IMR-90 (cell line): ENCODE data around the gene FGGY. TPM values are rescaled to one million over a fixed set of nuclear protein-coding genes. Genes with fewer than 3 reads are reported as not detected.

Source experiments
- ATAC-seq: fragments of 200-7000 bp; cut with Tn5 transposase; 2 replicates; pipeline ENCODE4 v1.9.1; 2020; ENCODE audit warnings: low read depth, mild to moderate bottlenecking, moderate library complexity
- BruUV-seq: library from RNA; stranded (reverse); fragments of 400-500 nt; replicated peaks from 2 replicates; lab custom pipeline; 2021; lab: Mats Ljungman, UMichigan
- CTCF ChIA-PET: fragments of 300-600 bp; formaldehyde crosslinking; extraction: SDS; loops from one replicate; lab custom pipeline; 2021; ENCODE audit warnings: antibody characterized with exemption; lab: Yijun Ruan, JAX
- POLR2A ChIA-PET: fragments of 300-600 bp; sonication (Branson Sonifier 250); formaldehyde crosslinking; loops from one replicate; lab custom pipeline; 2022; ENCODE audit warnings: antibody characterized with exemption; ENCODE audit not compliant: unreplicated experiment; lab: Charles Lee
- DNase-seq: peaks from one replicate; pipeline ENCODE4 v3.0.0; 2013
- H2AFZ ChIP-seq: replicated peaks from 2 replicates; pipeline ENCODE3; 2013; ENCODE audit warnings: low read length, mild to moderate bottlenecking; ENCODE audit not compliant: poor library complexity
- H2AK5ac ChIP-seq: 2 replicates; pipeline ENCODE4 v1.6.1; 2013; ENCODE audit warnings: low read depth, low read length, inconsistent platforms
- H2AK9ac ChIP-seq: replicated peaks from 2 replicates; pipeline ENCODE3; 2013; ENCODE audit warnings: mild to moderate bottlenecking, low read depth, low read length, moderate library complexity; ENCODE audit not compliant: poor library complexity
- H2BK120ac ChIP-seq: 2 replicates; pipeline ENCODE4 v1.6.1; 2013; ENCODE audit warnings: low read depth, low read length, inconsistent platforms
- H2BK15ac ChIP-seq: 3 replicates; pipeline ENCODE4 v1.6.1; 2013; ENCODE audit warnings: low read depth, low read length, inconsistent platforms
- H2BK20ac ChIP-seq: 2 replicates; pipeline ENCODE4 v1.6.1; 2013; ENCODE audit warnings: low read depth, mild to moderate bottlenecking, inconsistent platforms, low read length, moderate library complexity
- H2BK5ac ChIP-seq: 2 replicates; pipeline ENCODE4 v1.6.1; 2013; ENCODE audit warnings: mild to moderate bottlenecking, low read depth, low read length, inconsistent platforms; ENCODE audit not compliant: poor library complexity, severe bottlenecking
- H3K14ac ChIP-seq: replicated peaks from 2 replicates; pipeline ENCODE4 v1.6.1; 2013; ENCODE audit warnings: low read depth, low read length, inconsistent platforms
- H3K18ac ChIP-seq: 2 replicates; pipeline ENCODE4 v1.6.1; 2013; ENCODE audit warnings: low read depth, low read length, control low read depth
- H3K23ac ChIP-seq: 2 replicates; pipeline ENCODE4 v1.6.1; 2013; ENCODE audit warnings: low read depth, low read length, inconsistent platforms
- H3K27ac ChIP-seq: 2 replicates; pipeline ENCODE4 v1.5.1; 2013; ENCODE audit warnings: mild to moderate bottlenecking, control low read depth, low read length; ENCODE audit not compliant: insufficient read depth
- H3K27me3 ChIP-seq: 2 replicates; pipeline ENCODE4 v1.6.1; 2013; ENCODE audit warnings: low read length; ENCODE audit not compliant: control insufficient read depth, insufficient read depth
- H3K36me3 ChIP-seq: 2 replicates; pipeline ENCODE4 v1.6.1; 2013; ENCODE audit warnings: low read length, mixed read lengths; ENCODE audit not compliant: control insufficient read depth, insufficient read depth
- H3K4ac ChIP-seq: 2 replicates; pipeline ENCODE4 v1.6.1; 2013; ENCODE audit warnings: low read depth, low read length, inconsistent platforms
- H3K4me1 ChIP-seq: 2 replicates; pipeline ENCODE4 v1.6.1; 2013; ENCODE audit warnings: low read length, mixed read lengths; ENCODE audit not compliant: control insufficient read depth, insufficient read depth
- H3K4me2 ChIP-seq: 2 replicates; pipeline ENCODE4 v1.6.1; 2013; ENCODE audit warnings: low read depth, mild to moderate bottlenecking, control low read depth, low read length, moderate library complexity
- H3K4me3 ChIP-seq: 2 replicates; pipeline ENCODE4 v1.5.1; 2013; ENCODE audit warnings: low read depth, mild to moderate bottlenecking, control low read depth, low read length, moderate library complexity; ENCODE audit not compliant: insufficient read depth
- H3K56ac ChIP-seq: 2 replicates; pipeline ENCODE4 v1.6.1; 2013; ENCODE audit warnings: low read length, inconsistent platforms; ENCODE audit not compliant: insufficient read depth; ENCODE audit errors: extremely low read depth
- H3K79me1 ChIP-seq, 2 experiments: 2 replicates each; pipeline ENCODE4 v1.6.1; 2013; ENCODE audit warnings: low read length in 2 of 2, inconsistent platforms in 1 of 2, low read depth in 1 of 2
- H3K9ac ChIP-seq: 2 replicates; pipeline ENCODE4 v1.6.1; 2013; ENCODE audit warnings: low read depth, low read length, control low read depth
- H3K9me1 ChIP-seq: 2 replicates; pipeline ENCODE4 v1.6.1; 2013; ENCODE audit warnings: low read length, inconsistent platforms; ENCODE audit not compliant: insufficient read depth
- H3K9me3 ChIP-seq: 2 replicates; pipeline ENCODE4 v1.6.1; 2013; ENCODE audit warnings: low read length; ENCODE audit not compliant: control insufficient read depth, insufficient read depth
- H4K20me1 ChIP-seq: 2 replicates; pipeline ENCODE4 v1.6.1; 2013; ENCODE audit warnings: low read length, inconsistent platforms; ENCODE audit not compliant: insufficient read depth
- H4K5ac ChIP-seq: 2 replicates; pipeline ENCODE4 v1.6.1; 2013; ENCODE audit warnings: mild to moderate bottlenecking, low read depth, low read length, control low read depth
- H4K8ac ChIP-seq, 2 experiments: 2 replicates each; pipeline ENCODE4 v1.6.1; 2013; ENCODE audit warnings: low read depth in 2 of 2, low read length in 2 of 2, control low read depth in 1 of 2, inconsistent platforms in 1 of 2
- H4K91ac ChIP-seq: 2 replicates; pipeline ENCODE4 v1.6.1; 2013; ENCODE audit warnings: low read depth, low read length, inconsistent platforms; ENCODE audit not compliant: insufficient read depth
- BHLHE40 ChIP-seq: fragments of 150-350 bp; IDR thresholded peaks from 2 replicates; pipeline ENCODE4 v1.6.1; 2016; ENCODE audit warnings: mild to moderate bottlenecking, low read depth, low read length
- CEBPB ChIP-seq: IDR thresholded peaks from 2 replicates; pipeline ENCODE4 v1.6.1; 2012; ENCODE audit warnings: low read depth, low read length, improper control_type of control experiment
- CTCF ChIP-seq: conservative IDR thresholded peaks from 2 replicates; pipeline ENCODE4 v1.5.1; 2012; ENCODE audit warnings: mild to moderate bottlenecking, low read depth, low read length, improper control_type of control experiment
- ELK1 ChIP-seq: fragments of 150-350 bp; IDR thresholded peaks from 2 replicates; pipeline ENCODE4 v1.6.1; 2016; ENCODE audit warnings: low read depth, mild to moderate bottlenecking, low read length, moderate library complexity, borderline replicate concordance
- FOS ChIP-seq: fragments of 150-350 bp; IDR thresholded peaks from 2 replicates; pipeline ENCODE4 v1.6.1; 2016; ENCODE audit warnings: low read depth, low read length
- MAZ ChIP-seq: IDR thresholded peaks from 2 replicates; pipeline ENCODE4 v1.6.1; 2012; ENCODE audit warnings: low read depth, mild to moderate bottlenecking, low read length, improper control_type of control experiment, moderate library complexity, borderline replicate concordance
- MXI1 ChIP-seq: IDR thresholded peaks from 2 replicates; pipeline ENCODE4 v1.6.1; 2012; ENCODE audit warnings: low read depth, mild to moderate bottlenecking, low read length, moderate library complexity, borderline replicate concordance
- NFE2L2 ChIP-seq: fragments of 150-350 bp; IDR thresholded peaks from 2 replicates; pipeline ENCODE4 v1.6.1; 2016; ENCODE audit warnings: low read depth, mild to moderate bottlenecking, low read length
- POLR2A ChIP-seq: IDR thresholded peaks from 2 replicates; pipeline ENCODE4 v1.6.1; 2012; ENCODE audit warnings: mild to moderate bottlenecking, low read depth, low read length
- RAD21 ChIP-seq: IDR thresholded peaks from 2 replicates; pipeline ENCODE4 v1.6.1; 2012; ENCODE audit warnings: low read length, improper control_type of control experiment
- RCOR1 ChIP-seq: IDR thresholded peaks from 2 replicates; pipeline ENCODE4 v1.6.1; 2012; ENCODE audit warnings: mild to moderate bottlenecking, low read length, improper control_type of control experiment; ENCODE audit not compliant: insufficient replicate concordance
- RFX5 ChIP-seq: IDR thresholded peaks from 2 replicates; pipeline ENCODE4 v1.8.0; 2012; ENCODE audit warnings: low read depth, mild to moderate bottlenecking, low read length, moderate library complexity
- SMC3 ChIP-seq: fragments of 150-350 bp; IDR thresholded peaks from 2 replicates; pipeline ENCODE4 v1.6.1; 2016; ENCODE audit warnings: low read depth, mild to moderate bottlenecking, antibody characterized with exemption, low read length, moderate library complexity
- USF2 ChIP-seq: fragments of 150-350 bp; IDR thresholded peaks from 2 replicates; pipeline ENCODE4 v1.6.1; 2017; ENCODE audit warnings: mild to moderate bottlenecking, antibody characterized with exemption, low read length, low read depth
- WGBS, 2 experiments: methylation state at CpG; one replicate each; pipeline versions ENCODE4 v1.1.5 to v1.1.7; 2013; ENCODE audit warnings: missing lambda C conversion rate in 2 of 2; ENCODE audit not compliant: insufficient read length in 1 of 2; ENCODE audit errors: extremely low coverage in 2 of 2; 5-methylcytosine and 5-hydroxymethylcytosine counted together
- dilution Hi-C: fragments of 300-500 bp; cut with HindIII; formaldehyde crosslinking; loops from one replicate; pipeline ENCODE4 v1.14.3; 2018; ENCODE audit warnings: low sequenced_read_pairs; ENCODE audit not compliant: unreplicated experiment
- in situ Hi-C: fragments of 300-500 bp; cut with MboI; formaldehyde crosslinking; loops from 3 replicates; pipeline ENCODE4 v1.14.3; 2019; ENCODE audit warnings: low sequenced_read_pairs, inconsistent platforms, mixed read lengths
- intact Hi-C: fragments of 100-400 bp; cut with micrococcal nuclease; formaldehyde crosslinking; loops from 2 replicates; pipeline ENCODE4 v1.10.0; 2022
- polyA plus RNA-seq, 3 experiments: library from polyadenylated mRNA; depleted of rRNA; stranded (reverse); fragments of >200 nt; gene quantifications; 2 replicates each; pipeline ENCODE4 v1.2.3, GENCODE V29; 2012; ENCODE audit warnings: low replicate concordance in 1 of 3
- total RNA-seq: library from RNA; depleted of rRNA; stranded (reverse); fragments of >200 nt; gene quantifications from 2 replicates; pipeline ENCODE4 v1.2.3, GENCODE V29; 2012

Gene FGGY
- total and polyA plus RNA-seq, 2 of the 4 experiments (the other 2 are of a cell fraction): 5.6 to 14.0 TPM

- Histone ChIP-seq H2BK5ac (no peak overlapping the region), H3K9me1 (no peaks in the 10 kb centered on the region), H2BK15ac (no peak overlapping the region), H3K23ac (no peak overlapping the region), H3K4ac (no peak overlapping the region), H3K9me3 (no peaks in the 10 kb centered on the region), H3K79me1 (no peaks in the 10 kb centered on the region), H2AK5ac (no peak overlapping the region), H3K36me3 (no peaks in the 10 kb centered on the region), H4K5ac (no peak overlapping the region), H3K27ac (no peak overlapping the region), H3K4me3 (no peak overlapping the region), H3K56ac (no peak overlapping the region), H3K9ac (no peak overlapping the region), H4K20me1 (no peaks in the 10 kb centered on the region), H4K8ac (no peak overlapping the region), H3K14ac (no peak overlapping the region), H2AFZ (no peak overlapping the region), H3K4me2 (no peak overlapping the region), H2BK20ac (no peak overlapping the region), H2AK9ac (no peak overlapping the region), H4K91ac (no peak overlapping the region), H3K27me3 (no peaks in the 10 kb centered on the region), H3K4me1 (no peaks in the 10 kb centered on the region), H3K18ac (no peak overlapping the region), H2BK120ac (no peak overlapping the region)
- ChIA-PET POLR2A (no interaction called here), CTCF (no interaction called here)
- in situ Hi-C loops (no loop called here), dilution Hi-C loops (no loop called here), intact Hi-C loops (no loop called here)
- DNase-seq (no peak), ATAC-seq (no peak)
- WGBS, 2 experiments: no CpG with 5 or more reads among the region's 4 CpGs
- no peak for TF ChIP-seq USF2
- no peak for TF ChIP-seq RAD21
- no peak for TF ChIP-seq ELK1
- no peak for TF ChIP-seq RCOR1
- no peak for TF ChIP-seq POLR2A
- TF ChIP-seq MXI1: no peak
- TF ChIP-seq RFX5: no peak
- TF ChIP-seq CTCF: no peak
- no peak for TF ChIP-seq FOS
- TF ChIP-seq NFE2L2: no peak
- TF ChIP-seq SMC3: no peak
- TF ChIP-seq BHLHE40: no peak
- TF ChIP-seq CEBPB: no peak
- TF ChIP-seq MAZ: no peak
- BruUV-seq: no TSS peak
Measured at GRCh38 chr1:59265622-59266021, 31.3 kb upstream of the FGGY start.
